GM21447 (cell line): ENCODE data around the gene RTN4RL1.

ENCODE experiments used
- ATAC-seq: cut with Tn5 transposase; IDR thresholded peaks from one replicate; pipeline ENCODE4 v1.9.1; 2021; ENCODE audit not compliant: unreplicated experiment

RTN4RL1 gene

DNA sequence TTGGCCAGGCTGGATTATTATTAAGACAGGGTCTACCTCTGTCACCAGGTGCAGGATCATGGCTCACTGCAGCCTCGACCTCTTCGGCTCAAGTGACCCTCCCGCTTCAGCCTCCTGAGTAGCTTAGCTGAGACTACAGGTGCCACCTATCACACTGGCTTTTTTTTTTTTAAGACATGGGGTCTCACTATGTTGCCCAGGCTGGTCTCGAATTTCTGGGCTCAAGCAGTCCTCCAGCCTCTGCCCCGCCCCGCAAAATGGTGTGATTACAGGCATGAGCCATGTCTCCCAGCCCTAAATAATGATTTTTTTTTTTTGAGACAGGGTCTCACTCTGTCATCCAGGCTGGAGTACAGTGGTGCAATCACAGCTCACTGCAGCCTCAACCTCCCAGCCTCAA lies 22.5 kb upstream of the RTN4RL1 start:
- no peak for ATAC-seq

DNA sequence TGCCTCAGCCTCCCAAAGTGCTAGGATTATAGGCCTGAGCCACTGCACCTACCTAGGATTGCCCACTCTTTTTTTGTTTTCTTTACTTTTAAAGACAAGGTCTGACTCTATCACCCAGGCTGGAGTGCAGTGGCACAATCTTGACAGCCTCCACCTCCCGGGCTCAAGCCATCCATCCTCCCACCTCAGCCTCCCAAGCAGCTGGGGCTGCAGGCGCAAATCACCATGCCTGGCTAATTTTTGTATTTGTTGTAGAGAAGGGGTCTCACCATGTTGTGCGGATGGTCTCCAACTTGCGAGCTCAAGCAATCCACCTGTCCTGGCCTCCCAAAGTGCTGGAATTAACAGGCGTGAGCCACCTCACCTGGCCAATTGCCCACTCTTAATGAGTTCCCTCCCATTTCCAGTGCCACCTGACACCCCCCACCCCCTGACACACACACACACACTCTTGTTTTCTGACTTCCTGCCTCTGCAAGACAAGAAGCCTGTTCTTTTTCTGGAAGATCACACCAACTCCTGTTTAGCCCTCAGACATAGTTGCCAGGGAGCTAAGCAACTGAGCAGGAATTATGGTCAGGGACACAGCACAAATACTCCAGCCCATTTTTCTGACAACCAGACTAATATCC lies 19.2 kb upstream of the RTN4RL1 start:
- ATAC-seq: no peak

DNA sequence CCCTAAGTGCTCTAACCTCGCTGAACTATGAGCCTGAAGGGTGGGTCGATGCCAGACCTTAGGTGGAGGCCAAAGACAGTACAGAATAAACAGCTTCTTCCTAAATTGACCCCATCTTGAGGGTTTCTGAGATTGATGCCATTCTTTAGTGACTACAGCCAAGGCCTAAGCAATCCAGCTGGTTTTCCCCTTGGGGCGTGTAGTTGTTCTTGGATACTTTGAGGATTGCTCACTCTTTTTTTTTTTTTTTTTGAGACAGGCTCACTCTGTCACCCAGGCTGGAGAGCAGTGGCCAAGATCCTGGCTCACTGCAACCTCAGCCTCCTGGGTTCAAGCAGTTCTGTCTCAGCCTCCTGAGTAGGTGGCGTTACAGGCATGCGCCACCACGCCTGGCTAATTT lies 18.7 kb upstream of the RTN4RL1 start:
- no peak for ATAC-seq

DNA sequence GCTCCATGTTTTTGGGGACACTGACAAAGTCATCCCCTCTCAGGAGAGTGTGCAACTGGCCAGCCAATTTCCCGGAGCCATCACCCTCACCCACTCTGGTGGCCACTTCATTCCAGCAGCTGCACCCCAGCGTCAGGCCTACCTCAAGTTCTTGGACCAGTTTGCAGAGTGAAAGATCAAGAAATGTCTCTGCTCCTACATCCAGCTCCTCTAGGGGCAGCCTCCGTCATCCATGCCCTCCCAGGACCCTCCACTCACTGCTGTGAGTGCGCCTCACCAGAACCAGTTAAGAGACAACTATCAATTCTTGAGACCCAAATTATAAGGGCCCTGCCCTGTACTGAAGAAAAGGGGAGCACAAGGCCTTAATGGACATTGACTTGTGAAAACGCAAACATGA lies 17.8 kb upstream of the RTN4RL1 start:
- ATAC-seq: no peak

DNA sequence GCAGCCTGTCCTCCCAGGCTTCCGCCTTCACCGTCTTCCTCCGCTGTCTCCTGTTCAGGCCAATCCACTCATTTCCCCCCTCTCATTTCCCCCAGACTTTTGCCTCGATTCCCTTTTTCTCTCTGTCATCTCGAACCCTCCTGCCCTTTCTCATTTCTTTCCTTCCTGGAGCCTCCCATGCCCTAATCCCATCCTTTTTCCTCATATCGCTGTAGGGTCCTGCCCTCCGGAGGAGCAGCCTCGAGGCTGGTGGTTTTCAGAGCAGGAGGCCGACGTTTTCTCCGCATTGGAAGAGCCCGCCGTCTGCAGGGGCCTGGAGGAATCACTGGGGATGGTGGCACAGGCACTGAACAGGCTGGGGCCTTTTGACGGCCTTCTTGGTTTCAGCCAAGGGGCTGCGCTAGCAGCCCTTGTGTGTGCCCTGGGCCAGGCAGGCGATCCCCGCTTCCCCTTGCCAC lies 17.3 kb upstream of the RTN4RL1 start:
- no peak for ATAC-seq

DNA sequence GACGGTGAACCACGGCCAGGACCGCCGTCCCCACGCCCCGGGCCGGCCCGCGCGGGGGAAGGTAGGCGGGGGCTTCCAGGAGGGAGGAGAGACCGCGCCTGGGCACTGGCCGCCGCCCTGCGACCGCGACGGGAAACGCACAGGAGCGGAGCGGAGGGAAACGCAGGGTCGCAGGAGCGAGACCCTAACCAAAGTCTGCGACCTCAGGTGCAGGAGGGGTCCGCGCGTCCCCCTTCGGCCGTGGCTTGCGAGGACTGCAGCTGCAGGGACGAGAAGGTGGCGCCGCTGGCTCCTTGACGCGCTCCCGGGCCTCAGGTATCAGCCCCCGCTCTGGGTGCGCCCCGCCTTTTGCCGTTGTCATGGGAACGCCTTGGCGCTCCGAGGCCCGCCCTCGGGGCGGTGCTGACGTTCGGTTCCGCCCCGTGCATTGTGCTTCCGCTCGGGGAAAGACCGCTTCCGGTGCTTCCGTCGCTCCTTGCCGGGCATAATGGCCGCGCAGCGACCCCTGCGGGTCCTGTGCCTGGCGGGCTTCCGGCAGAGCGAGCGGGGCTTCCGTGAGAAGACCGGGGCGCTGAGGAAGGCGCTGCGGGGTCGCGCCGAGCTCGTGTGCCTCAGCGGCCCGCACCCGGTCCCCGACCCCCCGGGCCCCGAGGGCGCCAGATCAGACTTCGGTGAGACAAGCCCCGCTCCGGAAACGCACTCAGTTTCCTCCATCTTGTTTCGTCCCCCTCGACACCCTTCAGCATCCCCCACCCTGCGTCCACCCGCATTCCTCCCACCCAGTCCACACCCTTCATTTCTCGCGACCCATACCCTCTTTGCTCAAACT lies 16.6 kb upstream of the RTN4RL1 start, which contains the start of gene OVCA2:
Gene OVCA2, plus strand, starts transcription at position 462 of the 829 bp plus-strand sequence. Its CDS starts 26 bp downstream, at position 488.
- ATAC-seq: peak; percentile 86

DNA sequence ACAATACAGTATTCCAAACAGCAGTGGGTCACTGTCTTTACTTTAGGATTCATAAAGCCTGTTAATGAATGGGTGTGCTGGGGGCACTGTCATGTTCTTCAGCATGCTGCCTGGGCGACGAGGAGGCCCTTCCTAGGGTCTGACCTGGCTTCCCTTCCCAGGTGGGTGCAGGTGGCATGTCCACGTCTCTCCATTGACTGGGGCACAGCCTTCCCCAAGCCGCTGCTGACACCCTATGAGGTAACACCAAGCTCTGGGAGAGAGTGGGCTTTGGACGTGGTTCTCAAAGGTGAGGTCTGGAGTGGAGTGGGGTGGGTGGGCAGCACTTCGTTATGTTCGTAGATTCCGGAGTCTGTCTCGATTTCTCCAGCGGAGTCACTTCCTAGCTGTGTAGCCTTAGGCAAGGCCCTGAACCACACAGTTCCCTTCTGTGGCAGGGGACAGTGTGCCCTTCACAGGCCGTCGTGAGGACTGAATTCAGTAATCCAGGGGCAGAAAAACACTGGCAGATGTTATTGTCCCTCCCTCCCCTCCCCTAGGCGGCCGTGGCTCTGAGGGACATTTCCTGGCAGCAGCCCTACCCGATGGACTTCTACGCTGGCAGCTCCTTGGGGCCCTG lies 15.9 kb upstream of the RTN4RL1 start:
- ATAC-seq: no peak

DNA sequence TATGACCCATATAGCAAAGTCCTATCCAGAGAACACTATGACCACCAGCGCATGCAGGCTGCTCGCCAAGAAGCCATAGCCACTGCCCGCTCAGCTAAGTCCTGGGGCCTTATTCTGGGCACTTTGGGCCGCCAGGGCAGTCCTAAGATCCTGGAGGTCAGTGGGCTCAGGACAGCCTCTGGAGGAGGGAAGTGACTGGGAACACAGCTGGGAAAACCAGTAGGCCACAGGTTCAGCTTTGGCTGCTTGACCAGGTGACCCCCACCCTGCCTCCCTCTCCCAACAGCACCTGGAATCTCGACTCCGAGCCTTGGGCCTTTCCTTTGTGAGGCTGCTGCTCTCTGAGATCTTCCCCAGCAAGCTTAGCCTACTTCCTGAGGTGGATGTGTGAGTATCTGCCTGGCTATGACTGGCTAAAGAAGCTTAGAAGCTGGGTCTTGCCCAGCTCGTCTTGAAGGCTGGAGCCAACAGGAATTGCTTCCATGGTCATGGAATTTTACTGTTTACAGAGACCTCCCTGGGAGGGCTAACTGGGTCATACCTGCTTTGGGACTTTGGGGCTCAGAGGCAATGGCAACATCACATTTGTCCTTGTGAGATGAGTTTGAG lies 15.2 kb upstream of the RTN4RL1 start:
- no peak for ATAC-seq

DNA sequence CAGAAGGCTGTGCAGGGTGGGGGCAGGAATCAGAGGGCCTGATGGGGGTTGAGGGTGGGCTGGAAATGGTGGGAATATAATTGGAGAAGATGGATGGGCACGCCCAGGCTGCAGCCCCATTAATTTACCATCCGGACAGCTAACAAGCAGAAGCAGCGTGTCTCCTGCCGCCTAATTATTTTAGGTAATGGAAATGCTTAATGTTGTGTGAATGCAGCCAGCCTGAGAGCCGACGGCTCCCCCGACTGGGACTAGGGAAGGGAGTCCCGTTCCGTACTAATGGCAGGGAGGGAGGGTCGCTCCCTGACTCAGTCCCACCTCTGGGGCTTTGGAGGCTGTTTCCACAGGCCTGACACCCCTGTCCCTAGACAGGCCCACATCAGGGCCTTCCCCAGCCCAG lies 12.0 kb upstream of the RTN4RL1 start:
- ATAC-seq: no peak

DNA sequence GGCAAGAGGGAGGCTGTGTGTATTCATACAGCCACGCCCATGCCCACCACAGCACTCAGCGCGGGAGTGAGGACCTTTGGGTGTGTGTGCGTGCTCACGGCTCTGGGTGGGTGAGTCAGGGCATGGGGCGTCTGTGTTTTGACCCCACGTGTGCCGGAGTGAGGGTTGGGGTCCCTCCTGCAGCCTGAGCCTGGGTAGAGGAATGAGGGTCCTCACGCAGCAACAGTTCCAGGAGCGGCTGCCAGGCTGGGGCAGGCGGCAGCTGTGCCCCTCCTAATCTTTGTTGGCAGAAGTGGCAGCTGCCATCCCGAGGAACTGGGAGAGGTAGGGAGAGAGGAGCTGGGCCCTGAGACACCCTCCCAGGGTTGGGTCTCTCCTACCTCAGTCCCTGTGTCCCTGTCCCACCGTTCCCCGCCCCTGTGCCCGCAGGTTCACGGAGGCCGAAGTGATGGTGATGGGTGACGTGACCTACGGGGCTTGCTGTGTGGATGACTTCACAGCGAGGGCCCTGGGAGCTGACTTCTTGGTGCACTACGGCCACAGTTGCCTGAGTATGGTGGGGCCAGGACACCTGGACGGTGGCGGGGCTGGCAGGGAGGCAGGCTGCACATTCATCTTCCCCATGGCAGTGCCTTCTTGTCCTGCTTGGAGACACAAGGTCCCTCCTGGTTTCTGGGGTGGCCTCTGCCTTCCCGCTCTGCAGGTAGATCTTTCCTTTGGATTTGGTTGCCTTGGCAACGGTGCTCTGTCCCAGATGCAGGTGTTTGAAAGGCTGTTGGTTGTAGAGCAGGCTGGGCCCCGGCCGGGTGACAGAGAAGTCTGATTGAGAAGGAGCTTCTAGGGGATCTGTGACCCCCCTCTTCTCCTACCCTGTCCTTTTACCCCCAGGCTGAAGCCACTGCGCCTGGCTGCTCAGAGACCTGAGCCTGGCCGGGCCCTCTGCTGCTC lies 10.7 kb upstream of the RTN4RL1 start:
- ATAC-seq: no peak

DNA sequence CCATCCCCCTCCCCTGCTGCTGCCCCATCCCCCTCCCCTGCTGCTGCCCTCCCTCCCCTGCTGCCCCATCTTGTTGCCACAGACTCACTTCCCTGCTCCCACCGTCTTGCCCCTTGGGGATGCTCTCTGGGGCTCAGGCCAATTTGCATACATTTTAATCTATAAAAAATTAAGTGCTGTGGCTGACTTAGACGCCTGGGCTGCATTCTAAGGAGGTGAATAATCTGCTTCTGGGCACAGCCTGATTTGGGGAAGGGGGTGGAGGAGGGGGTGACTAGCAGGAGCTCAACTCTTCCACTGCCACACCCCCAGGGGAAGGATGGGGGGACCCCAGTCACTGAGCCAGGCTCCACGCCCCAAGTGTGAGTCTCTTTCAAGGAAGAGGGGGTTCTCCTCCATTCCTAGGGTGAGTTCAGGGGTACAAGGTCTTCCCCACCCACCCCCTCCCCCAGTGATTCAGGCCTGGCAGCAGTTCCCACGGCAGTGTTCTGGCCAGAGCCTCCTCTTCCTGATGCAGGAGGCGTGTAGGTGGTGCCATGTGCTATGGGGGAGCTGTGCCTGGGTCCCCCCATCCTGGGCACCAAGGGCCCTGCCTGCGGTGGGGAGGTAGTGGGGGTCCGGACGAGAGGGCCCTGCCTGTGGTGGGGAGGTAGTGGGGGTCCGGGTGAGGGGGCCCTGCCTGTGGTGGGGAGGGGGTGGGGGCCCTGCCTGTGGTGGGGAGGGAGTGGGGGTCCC lies 9.8 kb upstream of the RTN4RL1 start:
- ATAC-seq: no peak

DNA sequence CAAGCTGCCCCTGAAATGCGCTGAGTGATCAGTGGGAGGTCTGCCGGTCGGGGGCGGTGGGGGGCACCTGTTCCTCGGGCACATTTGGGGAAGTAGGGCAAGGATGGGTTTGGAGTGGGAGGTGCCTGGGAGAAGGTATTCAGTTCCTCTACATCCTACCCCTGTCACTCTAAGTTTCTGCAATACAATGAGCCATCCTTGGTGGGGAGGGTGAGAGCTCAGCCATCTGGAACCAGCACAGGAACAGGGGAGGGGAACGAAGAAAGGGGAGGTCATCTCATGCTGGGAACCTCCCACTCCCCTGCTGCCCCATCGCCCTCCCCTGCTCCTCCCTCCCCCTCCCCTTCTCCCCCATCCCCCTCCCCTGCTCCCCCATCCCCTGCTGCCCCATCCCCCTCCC lies 9.0 kb upstream of the RTN4RL1 start:
- no peak for ATAC-seq

DNA sequence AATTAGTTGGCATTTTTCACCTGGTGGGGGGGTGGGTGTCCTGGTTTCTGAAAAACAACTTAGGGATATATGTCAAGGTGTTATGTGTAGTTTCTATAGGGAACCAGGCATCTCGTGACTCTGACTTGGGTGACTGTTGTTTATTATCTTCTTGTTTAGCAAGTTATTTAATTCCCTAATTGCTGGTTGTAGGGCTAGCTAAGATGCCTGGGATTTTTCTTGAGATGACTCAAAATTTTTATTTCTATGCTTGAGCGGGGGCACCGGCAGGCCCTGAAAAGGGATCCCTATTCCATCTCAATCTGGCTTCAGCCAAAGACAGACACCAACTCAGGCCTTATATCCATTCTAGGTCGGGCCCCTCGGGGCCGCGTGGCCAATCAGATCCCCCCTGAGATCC lies 8.0 kb upstream of the RTN4RL1 start:
- no peak for ATAC-seq

DNA sequence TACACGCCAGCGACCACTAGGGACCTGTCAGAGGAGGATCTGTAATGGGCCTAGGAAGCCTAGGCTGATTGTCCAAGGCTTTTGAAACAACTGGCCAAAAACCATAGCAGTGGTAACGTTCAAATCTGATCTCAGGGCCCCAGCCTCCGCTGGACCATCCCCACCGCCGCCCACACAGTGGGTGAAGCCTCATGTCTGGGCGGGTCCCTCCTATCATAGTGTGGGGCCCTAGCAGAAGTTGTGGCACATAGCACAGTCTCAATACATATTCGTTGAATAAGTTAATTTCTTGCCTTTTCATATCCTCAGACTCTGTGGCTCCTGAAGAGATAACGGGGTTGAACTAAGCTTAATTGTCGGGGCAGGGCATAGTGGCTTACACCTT lies 5.6 kb upstream of the RTN4RL1 start:
- ATAC-seq: no peak

DNA sequence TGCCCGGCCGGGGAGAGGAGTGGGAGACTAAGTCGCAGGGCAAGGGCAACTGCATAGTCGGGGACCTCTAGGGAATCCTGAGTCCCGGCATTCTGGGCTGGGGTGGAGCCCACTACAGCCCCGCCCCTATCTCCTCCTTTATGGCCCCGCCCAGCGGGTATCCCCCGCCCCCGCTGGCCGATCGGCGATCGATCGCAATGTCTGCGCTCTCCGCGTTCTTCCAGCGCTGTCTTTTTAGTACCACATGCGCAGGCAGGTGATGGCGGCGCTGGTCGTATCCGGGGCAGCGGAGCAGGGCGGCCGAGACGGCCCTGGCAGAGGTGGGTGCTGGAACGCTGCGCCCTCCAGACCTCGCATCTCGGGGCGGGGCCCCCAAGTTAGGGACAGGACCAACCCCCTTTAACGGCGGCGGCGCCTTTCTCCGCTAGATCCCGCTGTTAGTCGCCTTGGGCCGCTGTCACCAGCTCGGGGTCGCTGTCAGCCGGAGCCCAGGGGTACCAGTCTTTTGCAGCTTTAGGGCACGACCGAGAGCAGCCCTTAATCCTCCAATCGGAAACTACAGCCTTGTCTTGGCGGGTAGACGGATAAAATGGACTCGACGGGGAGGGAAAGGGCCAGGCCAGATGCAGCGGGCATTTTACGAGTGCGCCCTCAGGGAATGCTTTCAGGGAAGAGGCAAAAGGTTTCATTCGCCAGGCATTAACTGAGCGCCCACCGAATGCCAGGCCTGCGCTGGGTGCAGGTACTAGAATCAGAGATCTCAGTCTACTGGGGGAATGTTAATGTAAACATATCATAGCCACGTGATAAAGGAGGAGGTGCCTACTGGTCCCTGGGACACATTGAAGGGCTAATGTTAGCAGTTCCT lies 5.0 kb upstream of the RTN4RL1 start, which contains the start of gene DPH1:
Gene DPH1, plus strand, starts transcription at position 243 of the 868 bp plus-strand sequence. Its CDS starts 17 bp downstream, at position 260.
- peak; percentile 80 for ATAC-seq

DNA sequence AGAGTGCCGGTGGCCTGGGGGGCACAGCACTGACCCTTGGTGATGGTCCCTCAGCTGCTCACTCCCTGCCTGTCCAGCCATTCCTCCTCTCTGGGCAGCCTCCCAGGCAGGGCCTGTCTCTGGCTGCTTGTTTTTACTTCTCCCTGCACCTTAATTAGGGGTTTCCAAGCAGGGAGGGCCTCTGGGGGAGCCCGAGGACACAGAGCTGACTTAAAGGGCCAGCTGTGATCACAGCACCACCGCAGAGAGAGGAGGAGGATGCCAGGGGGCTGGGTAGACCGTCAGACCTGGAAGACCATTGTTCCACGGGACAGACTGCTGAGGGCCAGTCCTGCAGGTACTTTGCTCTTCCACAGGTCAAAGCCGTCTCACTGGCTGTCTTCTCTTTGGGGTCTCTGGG lies 3.6 kb upstream of the RTN4RL1 start:
- ATAC-seq: no peak

DNA sequence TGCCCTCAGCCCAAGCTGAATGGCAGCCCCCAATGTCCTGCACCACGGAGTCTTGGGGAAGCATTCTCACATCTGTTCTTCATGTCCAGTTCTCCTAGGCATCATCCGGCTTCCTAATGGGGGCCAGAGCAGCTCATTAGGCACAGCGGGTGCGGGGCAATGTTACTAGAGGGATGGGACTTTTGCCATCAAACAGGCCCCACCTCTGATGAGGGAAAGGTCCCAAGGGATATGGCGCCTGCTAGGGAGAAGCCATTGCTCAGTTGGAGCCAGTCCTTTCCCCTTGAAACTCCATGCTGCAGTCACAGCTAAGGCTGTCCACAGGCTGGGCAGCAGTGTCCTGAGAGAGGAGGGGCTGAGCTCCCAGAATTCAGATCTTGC lies 3.1 kb upstream of the RTN4RL1 start:
- ATAC-seq: no peak

DNA sequence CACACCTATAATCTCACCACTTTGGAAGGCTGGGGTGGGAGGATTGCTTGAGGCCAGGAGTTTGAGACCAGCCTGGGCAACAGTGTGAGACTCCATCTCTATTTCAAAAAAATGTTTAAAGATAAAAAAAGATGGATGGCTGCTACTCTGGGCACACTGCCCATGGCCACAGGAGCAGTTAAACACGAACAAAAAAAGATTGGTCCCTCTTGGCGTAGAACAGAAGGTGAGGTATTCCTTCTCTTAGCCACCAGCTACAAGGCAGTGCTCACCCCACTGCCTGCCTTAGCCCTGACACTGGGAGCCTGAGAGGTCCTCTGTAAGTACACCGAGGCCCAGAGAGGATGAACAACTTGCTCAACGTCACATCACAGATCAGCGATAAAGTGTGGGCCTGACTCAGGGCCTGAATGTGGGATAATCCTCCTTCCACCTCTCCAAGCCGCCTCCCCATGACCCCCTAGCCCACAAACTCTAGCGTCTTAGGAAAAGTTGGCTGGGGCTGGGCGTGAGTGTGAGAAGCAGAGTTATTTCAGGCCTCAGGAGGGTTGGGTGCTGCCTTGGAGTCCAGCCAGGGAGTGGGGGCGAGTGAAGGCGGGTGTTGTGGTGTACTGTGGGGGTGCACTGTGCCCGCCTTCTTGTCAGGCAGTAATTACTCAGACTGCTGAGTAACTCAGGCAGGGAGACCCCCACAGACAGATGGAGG lies 2.5 kb upstream of the RTN4RL1 start:
- ATAC-seq: no peak
